Spleen (tissue), 7 donors: ENCODE data around the gene KLHL6.

ENCODE experiments used
- CTCF ChIP-seq, 11 experiments: fragments of 200-600 bp in 7 of 11; fragments of 450-650 bp in 4 of 11; sonication (generic) in 4 of 11; IDR thresholded peaks in 8 of 11; conservative IDR thresholded peaks in 3 of 11; 1 replicate in 7 of 11; 2 replicates in 4 of 11; pipeline versions ENCODE4 v1.4.0 to v1.8.0; 2016 to 2021; ENCODE audit warnings: antibody characterized with exemption in 11 of 11, inconsistent platforms in 4 of 11, mild to moderate bottlenecking in 1 of 11
- POLR2A ChIP-seq, 3 donors: fragments of 450-650 bp; IDR thresholded peaks; one replicate each; pipeline ENCODE4 v1.5.1; 2017; ENCODE audit warnings: antibody characterized with exemption in 3 of 3, mild to moderate bottlenecking in 1 of 3
- POLR2AphosphoS5 ChIP-seq, 3 donors: sonication (generic); formaldehyde crosslinking; IDR thresholded peaks; one replicate each; pipeline ENCODE4 v1.5.1; 2017; ENCODE audit warnings: antibody characterized with exemption in 3 of 3
- donor health status: DM: no; HTN: no; CAD: no; lungs with moderate emphysema.
- donor health status: DM: no; HTN: no; CAD: no.
- donor health status: DM: no; HTN: no; CAD: no.

- no peak for TF ChIP-seq CTCF (IDR thresholded peaks at IDR 0.05 in 8 of 11, conservative IDR thresholded peaks at IDR 0.05 in 3 of 11)
- no peak for TF ChIP-seq POLR2A (IDR thresholded peaks at IDR 0.05)
- TF ChIP-seq POLR2AphosphoS5 (IDR thresholded peaks at IDR 0.05): no peak
Measured at GRCh38 chr3:183464480-183464879, 91.0 kb downstream of the KLHL6 start.
